Measurements from ENCODE around the gene USP35. TPM values are rescaled to one million over a fixed set of nuclear protein-coding genes. Genes with fewer than 3 reads are reported as not detected.

The USP35 gene
- polyA plus RNA-seq, 1 of the 3 experiments (the other 2 are of a cell fraction): 8.4 TPM

DNA sequence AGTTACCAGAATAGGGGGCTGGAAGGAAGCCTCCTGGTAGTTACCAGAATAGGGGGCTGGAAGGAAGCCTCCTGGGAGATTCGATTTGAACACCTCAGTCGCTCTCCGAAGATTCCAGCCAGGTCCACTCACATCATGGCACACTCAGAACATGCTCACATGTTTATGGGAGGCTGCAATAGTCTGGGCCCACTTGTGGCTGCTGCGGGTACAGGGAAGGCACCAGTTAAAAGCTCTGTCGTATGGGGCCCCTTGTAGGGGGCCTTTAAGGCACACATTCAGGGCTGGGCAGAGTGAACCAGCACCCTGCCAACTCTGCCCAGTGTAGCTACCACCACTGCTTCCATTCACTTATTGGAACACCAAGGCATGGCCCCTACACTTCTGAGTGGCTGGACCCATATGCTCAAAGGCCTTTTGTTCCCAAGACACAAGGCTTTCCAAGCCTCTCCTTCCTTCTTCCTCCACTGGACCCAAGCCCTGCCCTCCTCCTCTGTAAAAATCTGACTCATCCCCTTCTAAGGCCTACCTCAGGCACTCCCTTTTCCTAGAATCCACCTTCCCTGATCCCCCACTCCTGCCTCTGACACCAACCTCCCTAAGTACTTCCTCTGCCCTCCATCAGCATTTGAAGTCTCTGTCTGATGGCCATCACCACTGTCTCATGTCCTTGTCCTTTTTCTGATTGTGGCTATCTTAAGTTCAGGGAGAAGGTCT lies 28.0 kb downstream of the USP35 start:
- CTCF ChIA-PET: interaction anchor here (1.2 to 5.1 kb wide), 2 partner anchors 11 to 348 kb away, joined by 3 to 16 read pairs; no protein-coding TSS in a partner anchor
- Histone ChIP-seq H3K4me3 (ENCODE audit: low read depth in 2 of 2, low read length in 1 of 2) (no peak overlapping the region), H3K36me3 (replicated peaks in 1 of 2; ENCODE audit: control insufficient read depth in 1 of 2, insufficient read depth in 2 of 2, low read length in 1 of 2) (peaks cover 21 to 67% of the 10 kb centered on the region in 2 experiments), H3K4me2 (no peak overlapping the region), H3K27me3 (ENCODE audit: insufficient read depth) (no peaks in the 10 kb centered on the region), H3K79me2 (ENCODE audit: insufficient read depth) (peaks cover 20% of the 10 kb centered on the region), H3K9me2 (no peaks in the 10 kb centered on the region), H3K9me3 (no peaks in the 10 kb centered on the region), H4K20me1 (ENCODE audit: insufficient read depth) (peaks cover 6% of the 10 kb centered on the region; the same call in 1 of the 2 replicates), H3K9ac (no peak overlapping the region), H3K4me1 (ENCODE audit: control insufficient read depth in 1 of 2, insufficient read depth in 2 of 2, low read depth in 1 of 2, low read length in 1 of 2) (peaks cover 0 to 4% of the 10 kb centered on the region in 2 experiments; a peak in 1 of 4 replicates), H2AFZ (ENCODE audit: low read depth) (no peak overlapping the region), H3F3A (replicated peaks; ENCODE audit: insufficient read depth) (no peaks in the 10 kb centered on the region), H3K27ac (ENCODE audit: low read depth in 2 of 2, low read length in 1 of 2) (no peak overlapping the region)
- TF ChIP-seq, protein P1, sequence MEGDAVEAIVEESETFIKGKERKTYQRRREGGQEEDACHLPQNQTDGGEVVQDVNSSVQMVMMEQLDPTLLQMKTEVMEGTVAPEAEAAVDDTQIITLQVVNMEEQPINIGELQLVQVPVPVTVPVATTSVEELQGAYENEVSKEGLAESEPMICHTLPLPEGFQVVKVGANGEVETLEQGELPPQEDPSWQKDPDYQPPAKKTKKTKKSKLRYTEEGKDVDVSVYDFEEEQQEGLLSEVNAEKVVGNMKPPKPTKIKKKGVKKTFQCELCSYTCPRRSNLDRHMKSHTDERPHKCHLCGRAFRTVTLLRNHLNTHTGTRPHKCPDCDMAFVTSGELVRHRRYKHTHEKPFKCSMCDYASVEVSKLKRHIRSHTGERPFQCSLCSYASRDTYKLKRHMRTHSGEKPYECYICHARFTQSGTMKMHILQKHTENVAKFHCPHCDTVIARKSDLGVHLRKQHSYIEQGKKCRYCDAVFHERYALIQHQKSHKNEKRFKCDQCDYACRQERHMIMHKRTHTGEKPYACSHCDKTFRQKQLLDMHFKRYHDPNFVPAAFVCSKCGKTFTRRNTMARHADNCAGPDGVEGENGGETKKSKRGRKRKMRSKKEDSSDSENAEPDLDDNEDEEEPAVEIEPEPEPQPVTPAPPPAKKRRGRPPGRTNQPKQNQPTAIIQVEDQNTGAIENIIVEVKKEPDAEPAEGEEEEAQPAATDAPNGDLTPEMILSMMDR (IDR thresholded peaks at IDR 0.05): no peak
- TF ChIP-seq RCOR1 (IDR thresholded peaks at IDR 0.05; ENCODE audit: low read length) (no peak), MXI1 (IDR thresholded peaks at IDR 0.05; ENCODE audit: low read depth, low read length) (no peak), ELF1 (IDR thresholded peaks at IDR 0.05) (no peak), TAF1 (IDR thresholded peaks at IDR 0.05; ENCODE audit: borderline replicate concordance, low read depth, low read length) (no peak), TCF12 (IDR thresholded peaks at IDR 0.05) (no peak), RAD21 (IDR thresholded peaks at IDR 0.05; ENCODE audit: low read length) (no peak), MEF2A (IDR thresholded peaks at IDR 0.05; ENCODE audit: borderline replicate concordance, low read depth) (no peak), FOSL2 (IDR thresholded peaks at IDR 0.05; ENCODE audit: borderline replicate concordance, low read depth) (no peak), YY1 (IDR thresholded peaks at IDR 0.05; ENCODE audit: low read depth) (no peak), NRF1 (IDR thresholded peaks at IDR 0.05; ENCODE audit: low read depth, low read length) (no peak), GATA2 (CRISPR knock-in tag; IDR thresholded peaks at IDR 0.05) (no peak), SIN3A (IDR thresholded peaks at IDR 0.05; ENCODE audit: borderline replicate concordance, low read depth, low read length) (no peak)
- TF ChIP-seq, protein P2, sequence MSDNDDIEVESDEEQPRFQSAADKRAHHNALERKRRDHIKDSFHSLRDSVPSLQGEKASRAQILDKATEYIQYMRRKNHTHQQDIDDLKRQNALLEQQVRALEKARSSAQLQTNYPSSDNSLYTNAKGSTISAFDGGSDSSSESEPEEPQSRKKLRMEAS (IDR thresholded peaks at IDR 0.05; ENCODE audit: low read depth): no peak
- TF ChIP-seq, protein P3, sequence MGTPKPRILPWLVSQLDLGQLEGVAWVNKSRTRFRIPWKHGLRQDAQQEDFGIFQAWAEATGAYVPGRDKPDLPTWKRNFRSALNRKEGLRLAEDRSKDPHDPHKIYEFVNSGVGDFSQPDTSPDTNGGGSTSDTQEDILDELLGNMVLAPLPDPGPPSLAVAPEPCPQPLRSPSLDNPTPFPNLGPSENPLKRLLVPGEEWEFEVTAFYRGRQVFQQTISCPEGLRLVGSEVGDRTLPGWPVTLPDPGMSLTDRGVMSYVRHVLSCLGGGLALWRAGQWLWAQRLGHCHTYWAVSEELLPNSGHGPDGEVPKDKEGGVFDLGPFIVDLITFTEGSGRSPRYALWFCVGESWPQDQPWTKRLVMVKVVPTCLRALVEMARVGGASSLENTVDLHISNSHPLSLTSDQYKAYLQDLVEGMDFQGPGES (IDR thresholded peaks at IDR 0.05; ENCODE audit: low read depth, low read length): no peak
- TF ChIP-seq, protein P4, sequence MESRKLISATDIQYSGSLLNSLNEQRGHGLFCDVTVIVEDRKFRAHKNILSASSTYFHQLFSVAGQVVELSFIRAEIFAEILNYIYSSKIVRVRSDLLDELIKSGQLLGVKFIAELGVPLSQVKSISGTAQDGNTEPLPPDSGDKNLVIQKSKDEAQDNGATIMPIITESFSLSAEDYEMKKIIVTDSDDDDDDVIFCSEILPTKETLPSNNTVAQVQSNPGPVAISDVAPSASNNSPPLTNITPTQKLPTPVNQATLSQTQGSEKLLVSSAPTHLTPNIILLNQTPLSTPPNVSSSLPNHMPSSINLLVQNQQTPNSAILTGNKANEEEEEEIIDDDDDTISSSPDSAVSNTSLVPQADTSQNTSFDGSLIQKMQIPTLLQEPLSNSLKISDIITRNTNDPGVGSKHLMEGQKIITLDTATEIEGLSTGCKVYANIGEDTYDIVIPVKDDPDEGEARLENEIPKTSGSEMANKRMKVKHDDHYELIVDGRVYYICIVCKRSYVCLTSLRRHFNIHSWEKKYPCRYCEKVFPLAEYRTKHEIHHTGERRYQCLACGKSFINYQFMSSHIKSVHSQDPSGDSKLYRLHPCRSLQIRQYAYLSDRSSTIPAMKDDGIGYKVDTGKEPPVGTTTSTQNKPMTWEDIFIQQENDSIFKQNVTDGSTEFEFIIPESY (IDR thresholded peaks at IDR 0.05; ENCODE audit: borderline replicate concordance, low read depth): no peak
- TF ChIP-seq, protein P5, sequence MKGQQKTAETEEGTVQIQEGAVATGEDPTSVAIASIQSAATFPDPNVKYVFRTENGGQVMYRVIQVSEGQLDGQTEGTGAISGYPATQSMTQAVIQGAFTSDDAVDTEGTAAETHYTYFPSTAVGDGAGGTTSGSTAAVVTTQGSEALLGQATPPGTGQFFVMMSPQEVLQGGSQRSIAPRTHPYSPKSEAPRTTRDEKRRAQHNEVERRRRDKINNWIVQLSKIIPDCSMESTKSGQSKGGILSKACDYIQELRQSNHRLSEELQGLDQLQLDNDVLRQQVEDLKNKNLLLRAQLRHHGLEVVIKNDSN (IDR thresholded peaks at IDR 0.05; ENCODE audit: borderline replicate concordance, low read depth): no peak
- TF ChIP-seq, protein P6, sequence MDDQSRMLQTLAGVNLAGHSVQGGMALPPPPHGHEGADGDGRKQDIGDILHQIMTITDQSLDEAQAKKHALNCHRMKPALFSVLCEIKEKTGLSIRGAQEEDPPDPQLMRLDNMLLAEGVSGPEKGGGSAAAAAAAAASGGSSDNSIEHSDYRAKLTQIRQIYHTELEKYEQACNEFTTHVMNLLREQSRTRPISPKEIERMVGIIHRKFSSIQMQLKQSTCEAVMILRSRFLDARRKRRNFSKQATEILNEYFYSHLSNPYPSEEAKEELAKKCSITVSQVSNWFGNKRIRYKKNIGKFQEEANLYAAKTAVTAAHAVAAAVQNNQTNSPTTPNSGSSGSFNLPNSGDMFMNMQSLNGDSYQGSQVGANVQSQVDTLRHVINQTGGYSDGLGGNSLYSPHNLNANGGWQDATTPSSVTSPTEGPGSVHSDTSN (IDR thresholded peaks at IDR 0.05): no peak
- POLR2A ChIA-PET: interaction anchor here (0.8 kb wide), 1 partner anchor 9 kb away, joined by 3 read pairs; no protein-coding TSS in a partner anchor
- 97% methylated on average over 5 of the region's 5 CpGs for WGBS (ENCODE audit: low lambda C conversion rate)
- no peak for DNase-seq

Measured in SK-N-SH (cell line).